AG20443 (cell line): ENCODE data around the gene CALHM4.

ENCODE experiments used
- DNase-seq: peaks from one replicate; pipeline ENCODE4 v3.0.0; 2012; ENCODE audit warnings: low spot score, mixed read lengths

CALHM4 gene

GRCh38 chr6:116542426-116542825 is 11.1 kb upstream of the CALHM4 start:
- no peak for DNase-seq

GRCh38 chr6:116543149-116543548 is 10.4 kb upstream of the CALHM4 start:
- no peak for DNase-seq

DNA sequence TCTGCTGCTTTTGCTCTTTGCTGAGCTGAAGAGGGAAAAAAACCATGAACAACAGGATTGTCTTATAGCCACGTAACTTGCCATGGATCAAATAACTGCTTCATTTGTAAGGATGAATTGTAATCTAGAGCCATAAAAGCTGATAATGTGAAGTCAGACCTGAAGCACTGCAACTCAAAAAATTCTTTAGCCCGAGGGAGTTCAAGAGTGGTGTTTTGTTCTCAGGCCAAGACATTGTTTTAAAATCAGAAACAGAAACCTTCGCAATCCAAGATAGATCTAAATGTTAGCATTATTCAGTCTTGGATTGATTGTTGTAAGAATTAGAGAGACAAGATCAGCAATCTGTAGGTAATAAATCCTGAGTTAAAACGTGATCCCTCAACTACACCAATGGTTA is 7.9 kb upstream of the CALHM4 start, which contains the start of gene TRAPPC3L:
TSS of gene TRAPPC3L (minus strand) at position 34 of the 400 bp plus-strand sequence. CDS start 170 bp downstream, outside the sequence.
- no peak for DNase-seq

- DNase-seq = no peak
Observed at GRCh38 chr6:116547358-116547757, 6.2 kb upstream of the CALHM4 start.

DNA sequence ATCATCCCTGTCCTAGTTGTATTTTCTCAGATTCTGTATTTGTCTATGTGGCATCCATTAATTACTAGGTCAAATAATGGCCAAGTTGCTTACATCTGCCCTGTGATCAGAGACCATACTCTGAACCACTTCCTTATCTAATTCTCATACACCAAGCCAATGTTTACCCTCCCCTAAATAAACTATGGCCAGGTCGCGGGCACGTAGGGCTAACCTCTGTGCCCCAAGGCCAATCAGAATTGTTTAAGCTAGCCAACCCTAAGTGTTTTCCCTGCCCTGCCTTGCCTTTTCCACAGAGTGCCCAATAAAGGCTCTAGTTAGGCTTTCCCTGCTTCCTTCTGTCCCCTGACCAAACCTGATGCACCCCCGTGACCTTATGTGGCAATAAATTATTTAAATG is 2.8 kb upstream of the CALHM4 start:
- DNase-seq = no peak

GRCh38 chr6:116556065-116556464 is 2.5 kb downstream of the CALHM4 start:
- DNase-seq = peak; percentile 54

GRCh38 chr6:116556814-116557415 is 3.4 kb downstream of the CALHM4 start:
- DNase-seq = no peak

GRCh38 chr6:116557893-116558292 is 4.3 kb downstream of the CALHM4 start:
- DNase-seq = peak; percentile 73

DNA sequence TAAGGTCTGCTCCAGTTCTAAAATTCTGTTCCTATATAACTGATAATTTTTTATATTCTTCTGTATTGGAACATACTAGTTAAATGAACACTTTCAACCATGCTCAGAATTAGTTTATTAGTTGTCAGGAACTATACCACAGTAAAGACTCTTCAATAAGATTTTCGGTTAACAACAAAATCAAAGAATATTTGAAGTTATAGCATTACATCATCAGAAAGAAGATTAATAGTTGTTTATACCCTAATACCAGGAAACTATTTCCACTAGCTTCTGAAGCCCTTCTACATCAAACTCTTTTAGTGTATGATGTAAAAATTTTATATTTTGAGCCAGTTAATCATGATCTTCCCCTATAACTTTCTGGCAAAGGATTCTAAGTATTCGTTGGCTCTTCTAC is 6.6 kb downstream of the CALHM4 start:
- DNase-seq = no peak

DNA sequence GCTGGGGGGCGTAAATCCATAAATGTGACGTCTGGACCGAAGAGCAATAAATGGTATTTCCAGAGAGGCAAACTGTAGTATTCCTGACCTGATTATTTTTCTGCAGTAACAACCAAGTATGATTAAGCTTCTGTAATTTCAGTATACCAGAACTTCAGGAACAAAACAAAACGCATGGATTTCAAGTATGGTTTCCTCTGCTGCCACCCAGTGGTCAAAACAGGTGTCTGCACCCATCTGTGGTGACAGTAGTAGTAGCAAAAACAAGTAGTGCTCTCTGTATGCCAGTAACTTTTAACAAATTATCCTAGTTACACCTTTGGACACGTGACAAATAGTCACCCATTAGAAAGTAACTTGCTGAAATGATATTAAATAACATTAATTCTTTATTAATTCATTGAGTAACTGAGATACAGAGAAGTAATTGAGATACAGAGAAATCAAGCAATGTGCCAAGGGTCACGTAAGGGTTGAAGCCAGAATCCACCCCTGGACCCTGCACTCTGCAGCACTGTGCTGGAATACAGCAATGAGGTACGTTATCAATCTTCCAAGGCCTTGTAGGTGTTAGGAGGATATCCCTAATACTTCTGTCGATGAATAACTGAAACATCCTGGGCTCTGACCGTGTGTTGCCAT is 7.9 kb downstream of the CALHM4 start:
- DNase-seq = peak; percentile 58

GRCh38 chr6:116562019-116562403 is 8.5 kb downstream of the CALHM4 start:
- no peak for DNase-seq

DNA sequence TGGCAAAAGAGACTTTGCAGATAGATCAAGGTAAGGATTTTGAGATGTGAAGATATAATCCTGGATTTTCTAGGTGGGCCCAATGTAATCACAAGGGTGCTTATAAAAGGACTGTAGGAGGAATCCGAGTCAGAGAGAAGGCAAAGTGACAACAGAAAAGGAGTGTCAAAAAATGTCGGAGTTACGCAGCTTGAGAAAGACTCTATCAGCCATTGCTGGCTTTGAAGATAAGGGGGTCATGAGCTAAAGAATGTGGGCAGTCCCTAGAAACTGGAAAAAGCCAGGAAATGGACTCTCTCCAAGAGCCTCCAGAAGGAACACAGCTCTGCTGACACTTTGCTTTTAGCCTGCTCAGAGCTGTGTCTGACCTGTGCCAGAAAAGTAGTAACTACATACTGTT is 9.1 kb downstream of the CALHM4 start:
- DNase-seq = no peak

DNA sequence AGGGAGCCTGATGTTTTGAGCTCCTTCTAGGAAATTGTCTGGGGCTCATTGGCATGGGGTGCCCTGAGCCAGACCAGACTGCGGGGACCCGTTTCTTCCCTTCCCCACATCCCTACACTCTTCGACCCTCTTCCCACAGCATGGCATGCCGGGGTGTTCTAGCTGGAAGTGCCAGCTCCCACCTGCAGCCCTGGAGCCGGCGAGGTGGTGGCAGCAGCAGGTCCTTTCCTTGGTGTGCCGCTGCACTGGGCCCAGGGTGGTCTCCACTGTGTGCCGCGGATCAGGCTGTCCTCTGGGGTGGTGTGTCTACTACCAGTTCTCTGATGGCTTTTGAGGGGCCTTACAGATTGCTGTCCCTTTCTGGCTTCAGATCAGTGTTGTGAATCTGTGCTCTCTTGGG is 10.3 kb downstream of the CALHM4 start:
- no peak for DNase-seq

GRCh38 chr6:116564311-116564710 is 10.8 kb downstream of the CALHM4 start:
- peak; percentile 14 for DNase-seq

GRCh38 chr6:116564921-116565872 is 11.6 kb downstream of the CALHM4 start:
- DNase-seq = peak; percentile 24

DNA sequence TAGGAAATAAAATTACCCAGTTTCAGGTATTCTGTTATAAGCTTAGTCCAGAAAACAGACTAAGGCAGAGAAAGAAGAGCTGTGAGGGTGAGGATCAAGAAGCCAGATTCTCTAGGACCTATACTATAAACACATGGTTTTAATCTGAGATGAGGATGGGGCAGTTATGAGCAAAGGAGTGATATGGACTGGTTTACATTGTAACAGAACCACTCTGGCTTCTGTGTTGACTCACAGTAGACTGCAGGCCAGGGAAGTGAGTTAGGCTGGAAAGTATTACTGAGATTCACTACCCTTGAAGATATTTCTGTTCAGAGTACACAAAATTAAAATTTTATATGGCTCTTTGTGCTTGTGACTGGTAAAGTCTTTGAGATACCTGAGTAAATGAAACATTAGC is 14.6 kb downstream of the CALHM4 start:
- no peak for DNase-seq

DNA sequence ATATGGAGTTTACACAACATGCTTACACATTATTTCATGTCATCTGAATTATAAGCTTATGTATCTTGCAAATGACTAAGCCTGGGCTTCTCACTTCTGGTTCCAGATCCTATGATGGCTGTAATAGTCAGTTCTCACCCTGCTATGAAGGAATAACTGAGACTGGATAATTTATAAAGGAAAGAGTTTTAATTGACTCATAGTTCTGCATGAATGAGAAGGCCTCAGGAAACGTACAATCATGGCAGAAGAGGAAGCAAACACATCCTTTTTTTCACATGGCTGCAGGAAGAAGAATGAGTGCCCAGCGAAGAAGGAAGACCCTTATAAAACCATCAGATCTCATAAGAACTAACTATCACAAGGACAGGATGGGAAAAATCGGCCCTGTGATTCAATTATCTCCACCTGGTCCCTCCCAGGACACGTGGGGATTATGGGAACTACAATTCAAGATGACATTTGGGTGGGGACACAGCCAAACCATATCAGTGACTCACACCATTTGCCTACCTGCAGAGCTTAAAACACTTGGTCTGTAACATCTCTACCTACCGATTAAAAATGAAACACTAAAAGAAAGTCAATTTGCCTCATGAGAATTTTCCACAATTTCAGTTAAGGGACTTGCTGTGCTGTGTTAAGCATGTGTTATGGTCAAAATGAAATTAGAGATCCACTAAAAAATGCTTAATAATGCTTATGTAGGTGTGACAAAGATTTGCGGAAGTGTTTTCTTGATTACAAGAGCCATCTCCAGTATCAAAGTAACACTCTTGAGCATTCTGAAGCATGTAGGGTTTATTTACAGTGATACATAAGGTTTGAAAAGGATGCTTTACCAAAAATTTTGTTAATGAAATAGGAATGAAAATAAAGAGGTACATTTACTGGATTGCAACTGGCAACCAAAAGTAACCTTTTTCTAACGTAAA is 15.5 kb downstream of the CALHM4 start:
- no peak for DNase-seq

DNA sequence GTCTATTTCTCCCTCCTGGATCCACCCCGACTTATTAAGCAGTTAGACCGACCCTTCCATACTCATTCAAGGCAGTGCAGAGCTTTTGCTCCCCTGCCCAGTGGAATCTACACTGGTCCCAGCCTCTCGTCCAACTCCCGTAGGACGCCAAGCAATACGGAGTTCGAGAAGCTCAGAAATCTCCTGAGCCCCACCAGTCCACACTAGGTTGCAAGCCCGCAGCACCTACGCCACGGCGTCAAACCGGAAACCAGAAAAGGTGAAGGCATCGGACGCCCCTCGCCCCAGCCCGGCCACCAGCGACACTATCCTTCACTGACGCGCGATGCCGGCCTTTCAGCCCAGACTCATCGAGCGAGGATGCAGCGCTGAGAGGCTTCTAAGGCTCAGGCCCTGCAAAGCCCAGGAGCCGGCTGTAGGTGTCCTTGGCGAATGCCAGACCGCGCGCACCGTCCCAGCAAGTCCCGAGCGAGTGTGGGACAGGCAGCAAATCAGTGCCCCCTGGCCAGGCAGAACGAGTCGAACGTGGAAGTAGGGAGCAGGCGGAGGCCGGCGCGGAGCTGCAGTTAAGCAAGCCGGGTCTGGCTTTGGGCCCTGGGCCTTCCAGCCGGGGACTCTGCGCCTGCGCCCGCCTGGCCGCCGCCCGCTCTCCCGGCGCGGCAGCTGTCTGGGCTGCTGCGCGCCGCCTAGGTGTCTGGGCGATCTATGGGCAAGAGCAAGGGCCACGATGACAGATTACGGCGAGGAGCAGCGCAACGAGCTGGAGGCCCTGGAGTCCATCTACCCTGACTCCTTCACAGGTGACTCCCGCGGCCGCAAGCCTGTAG is 17.5 kb downstream of the CALHM4 start, which contains the start of gene RWDD1:
TSS of gene RWDD1 (plus strand) at position 649 of the 827 bp plus-strand sequence. CDS start at position 728, 79 bp downstream.
- DNase-seq = peak; percentile 98

GRCh38 chr6:116571683-116572000 is 18.1 kb downstream of the CALHM4 start:
- DNase-seq = no peak

- peak; percentile 47 for DNase-seq
Observed at GRCh38 chr6:116572162-116572561, 18.6 kb downstream of the CALHM4 start.

GRCh38 chr6:116575227-116575626 is 21.7 kb downstream of the CALHM4 start:
- DNase-seq = no peak
